SK-N-SH (cell line): ENCODE data around the gene AZU1. TPM values are rescaled to one million over a fixed set of nuclear protein-coding genes. Genes with fewer than 3 reads are reported as not detected.

ENCODE experiments used
- CTCF ChIA-PET: fragments of 300-600, 350-600 bp; formaldehyde crosslinking; extraction: SDS; loops from one replicate; lab custom pipeline; 2021; lab: Yijun Ruan, JAX
- POLR2A ChIA-PET: fragments of 350-600 bp; sonication (Branson Sonifier 250); formaldehyde crosslinking; extraction: SDS; loops from one replicate; lab custom pipeline; 2020; ENCODE audit warnings: antibody characterized with exemption, inconsistent platforms; lab: Yijun Ruan, JAX
- DNase-seq: peaks from one replicate; pipeline ENCODE4 v3.0.0; 2012
- H2AFZ ChIP-seq: fragments of 200-600 bp; sonication (generic); 2 replicates; pipeline ENCODE4 v1.8.1; 2016; ENCODE audit warnings: antibody characterized with exemption, mild to moderate bottlenecking, low read depth
- H3F3A ChIP-seq: fragments of 200-600 bp; sonication (generic); replicated peaks from 2 replicates; pipeline ENCODE3; 2016; ENCODE audit warnings: antibody characterized with exemption, mild to moderate bottlenecking; ENCODE audit not compliant: insufficient read depth
- H3K27ac ChIP-seq, 2 experiments: fragments of 200-500 bp in 1 of 2; fragments of 200-600 bp in 1 of 2; sonication (Bioruptor generic) in 1 of 2; sonication (generic), shearing (Covaris generic) in 1 of 2; 2 replicates each; pipeline versions ENCODE4 v1.5.1 to v1.6.1; 2014 to 2016; ENCODE audit warnings: low read depth in 2 of 2, inconsistent platforms in 1 of 2, low read length in 1 of 2, mild to moderate bottlenecking in 1 of 2, mixed read lengths in 1 of 2
- H3K27me3 ChIP-seq: fragments of 200-600 bp; sonication (generic), shearing (Covaris generic); 2 replicates; pipeline ENCODE4 v1.6.1; 2016; ENCODE audit warnings: mixed run types; ENCODE audit not compliant: insufficient read depth
- H3K36me3 ChIP-seq, 2 experiments: fragments of 200-500 bp in 1 of 2; fragments of 200-600 bp in 1 of 2; sonication (Bioruptor generic) in 1 of 2; sonication (generic) in 1 of 2; replicated peaks in 1 of 2; 2 replicates each; pipeline versions ENCODE3 to v1.5.1; 2014 to 2016; ENCODE audit warnings: low read length in 1 of 2, mild to moderate bottlenecking in 1 of 2; ENCODE audit not compliant: insufficient read depth in 2 of 2, control insufficient read depth in 1 of 2
- H3K4me1 ChIP-seq, 2 experiments: fragments of 200-500 bp in 1 of 2; fragments of 200-600 bp in 1 of 2; sonication (Bioruptor generic) in 1 of 2; sonication (generic), shearing (Covaris generic) in 1 of 2; 2 replicates each; pipeline versions ENCODE4 v1.5.1 to v1.6.1; 2014 to 2016; ENCODE audit warnings: low read depth in 1 of 2, low read length in 1 of 2, mixed run types in 1 of 2; ENCODE audit not compliant: insufficient read depth in 2 of 2, control insufficient read depth in 1 of 2
- H3K4me2 ChIP-seq: fragments of 200-600 bp; sonication (generic), shearing (Covaris generic); 2 replicates; pipeline ENCODE4 v1.6.1; 2017; ENCODE audit warnings: mixed run types
- H3K4me3 ChIP-seq, 2 experiments: fragments of 200-500 bp in 1 of 2; fragments of 200-600 bp in 1 of 2; sonication (Bioruptor generic) in 1 of 2; sonication (generic), shearing (Covaris generic) in 1 of 2; 2 replicates each; pipeline versions ENCODE4 v1.5.1 to v1.8.1; 2014 to 2016; ENCODE audit warnings: low read depth in 2 of 2, inconsistent platforms in 1 of 2, low read length in 1 of 2, mild to moderate bottlenecking in 1 of 2, mixed read lengths in 1 of 2, moderate library complexity in 1 of 2
- H3K79me2 ChIP-seq: fragments of 200-600 bp; sonication (generic); 2 replicates; pipeline ENCODE4 v1.8.1; 2017; ENCODE audit warnings: mild to moderate bottlenecking; ENCODE audit not compliant: insufficient read depth
- H3K9ac ChIP-seq: fragments of 200-600 bp; sonication (generic); 2 replicates; pipeline ENCODE4 v1.6.1; 2017; ENCODE audit warnings: mixed run types
- H3K9me2 ChIP-seq: fragments of 200-600 bp; sonication (generic); 2 replicates; pipeline ENCODE4 v1.6.1; 2017; ENCODE audit warnings: mixed run types
- H3K9me3 ChIP-seq: fragments of 200-600 bp; sonication (generic); 2 replicates; pipeline ENCODE4 v1.6.1; 2017; ENCODE audit warnings: mixed run types, mild to moderate bottlenecking, moderate library complexity
- H4K20me1 ChIP-seq: fragments of 200-600 bp; sonication (generic); 2 replicates; pipeline ENCODE4 v1.6.1; 2017; ENCODE audit warnings: mild to moderate bottlenecking, mixed run types; ENCODE audit not compliant: insufficient read depth
- CHD2 ChIP-seq: fragments of 150-350 bp; IDR thresholded peaks from 2 replicates; pipeline ENCODE4 v1.6.1; 2018; ENCODE audit warnings: low read length; ENCODE audit not compliant: partially characterized antibody
- ELF1 ChIP-seq: IDR thresholded peaks from 2 replicates; pipeline ENCODE4 v1.4.0; 2012
- EP300 ChIP-seq, 2 experiments: IDR thresholded peaks; 2 replicates each; pipeline versions ENCODE4 v1.4.0 to v1.6.1; 2012; ENCODE audit warnings: borderline replicate concordance in 1 of 2, low read depth in 1 of 2, low read length in 1 of 2
- EZH2phosphoT487 ChIP-seq: fragments of 200-600 bp; sonication (generic); IDR thresholded peaks from 2 replicates; pipeline ENCODE4 v1.6.1; 2017; ENCODE audit warnings: low read depth, mixed run types, mild to moderate bottlenecking, antibody characterized with exemption, moderate library complexity, borderline replicate concordance
- FOXJ3 ChIP-seq: sonication (generic); formaldehyde crosslinking; IDR thresholded peaks from 2 replicates; pipeline ENCODE4 v1.5.1; 2020; ENCODE audit warnings: mild to moderate bottlenecking, missing genetic modification reagents
- FOXM1 ChIP-seq: IDR thresholded peaks from 2 replicates; pipeline ENCODE4 v1.4.0; 2012; ENCODE audit warnings: low read depth, mild to moderate bottlenecking
- GABPA ChIP-seq: IDR thresholded peaks from 2 replicates; pipeline ENCODE4 v1.4.0; 2012; ENCODE audit warnings: low read depth, mild to moderate bottlenecking
- GATA2 ChIP-seq: sonication (generic); formaldehyde crosslinking; IDR thresholded peaks from 2 replicates; pipeline ENCODE4 v1.5.0; 2020; ENCODE audit warnings: mild to moderate bottlenecking, missing genetic modification reagents
- JUND ChIP-seq: IDR thresholded peaks from 2 replicates; pipeline ENCODE4 v1.4.0; 2012
- POLR2AphosphoS5 ChIP-seq: IDR thresholded peaks from 2 replicates; pipeline ENCODE4 v1.6.1; 2012; ENCODE audit warnings: low read depth, low read length
- RCOR1 ChIP-seq: fragments of 150-350 bp; IDR thresholded peaks from 2 replicates; pipeline ENCODE4 v1.6.1; 2017; ENCODE audit warnings: antibody characterized with exemption, low read length
- RXRA ChIP-seq: IDR thresholded peaks from 2 replicates; pipeline ENCODE4 v1.4.0; 2012; ENCODE audit warnings: low read depth, mild to moderate bottlenecking, borderline replicate concordance
- SMC3 ChIP-seq: IDR thresholded peaks from 2 replicates; pipeline ENCODE4 v1.6.1; 2012; ENCODE audit warnings: low read depth, low read length, improper control_type of control experiment
- TCF12 ChIP-seq: IDR thresholded peaks from 2 replicates; pipeline ENCODE4 v1.4.0; 2012
- TEAD4 ChIP-seq: IDR thresholded peaks from 2 replicates; pipeline ENCODE4 v1.4.0; 2012; ENCODE audit warnings: mild to moderate bottlenecking, borderline replicate concordance; ENCODE audit not compliant: insufficient read depth
- YY1 ChIP-seq: IDR thresholded peaks from 2 replicates; pipeline ENCODE4 v1.4.0; 2012; ENCODE audit warnings: low read depth, mild to moderate bottlenecking
- WGBS: methylation state at CpG from one replicate; pipeline ENCODE4 v1.1.6; 2017; ENCODE audit warnings: low lambda C conversion rate; 5-methylcytosine and 5-hydroxymethylcytosine counted together
- polyA plus RNA-seq, 3 experiments: library from polyadenylated mRNA; depleted of rRNA; stranded (reverse); fragments of >200 nt; gene quantifications; 2 replicates each; pipeline ENCODE4 v1.2.3, GENCODE V29; 2012
- TF ChIP-seq, protein P1 (sequence below): fragments of 150-350 bp; IDR thresholded peaks from 2 replicates; pipeline ENCODE4 v1.6.1; 2017; ENCODE audit warnings: antibody characterized with exemption, low read length, low read depth, borderline replicate concordance
- TF ChIP-seq, protein P2 (sequence below): IDR thresholded peaks from 2 replicates; pipeline ENCODE4 v1.4.0; 2012; ENCODE audit warnings: low read depth, borderline replicate concordance
- TF ChIP-seq, protein P3 (sequence below): IDR thresholded peaks from 2 replicates; pipeline ENCODE4 v1.4.0; 2012; ENCODE audit warnings: low read depth, borderline replicate concordance

Gene AZU1
- polyA plus RNA-seq, 1 of the 3 experiments (the other 2 are of a cell fraction), result 0.15 TPM

DNA sequence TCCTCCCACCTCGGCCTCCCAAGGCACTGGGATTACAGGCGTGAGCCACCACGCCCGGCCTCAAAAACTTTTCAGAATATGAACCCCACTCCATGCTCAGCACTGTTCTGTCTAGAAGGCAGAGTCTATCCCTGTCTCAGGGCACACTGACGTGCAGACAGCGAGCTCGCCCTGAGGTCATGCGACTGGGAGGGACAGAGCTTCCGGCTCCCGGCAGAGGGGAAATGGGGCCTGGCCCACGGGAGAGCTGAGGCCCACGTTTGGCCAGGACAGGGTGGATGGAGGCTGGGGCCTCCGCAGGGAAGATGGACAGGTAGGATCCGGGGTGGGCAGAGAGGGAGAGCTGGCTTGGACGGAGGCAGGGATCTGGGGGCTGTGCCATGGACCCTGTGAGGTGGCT lies 2.8 kb upstream of the AZU1 start:
- H3F3A ChIP-seq, result peaks cover 3% of the 10 kb centered on the region
- H3K9me2 ChIP-seq, result no peaks in the 10 kb centered on the region
- CTCF ChIA-PET, result no interaction called here
- H3K36me3 ChIP-seq, result no peaks in the 10 kb centered on the region
- no peak overlapping the region for H3K4me3 ChIP-seq
- no peak overlapping the region for H3K27ac ChIP-seq
- no peak overlapping the region for H2AFZ ChIP-seq
- no peaks in the 10 kb centered on the region; a peak in 1 of 4 replicates for H3K4me1 ChIP-seq
- no peak overlapping the region for H3K4me2 ChIP-seq
- no peaks in the 10 kb centered on the region for H4K20me1 ChIP-seq
- H3K79me2 ChIP-seq, result no peaks in the 10 kb centered on the region
- DNase-seq, result no peak
- POLR2A ChIA-PET, result no interaction called here
- no peak overlapping the region for H3K9ac ChIP-seq
- peaks cover 6% of the 10 kb centered on the region; the same call in 1 of the 2 replicates for H3K27me3 ChIP-seq
- 85% methylated on average over 13 of the region's 15 CpGs for WGBS
- no peaks in the 10 kb centered on the region for H3K9me3 ChIP-seq
- TF ChIP-seq, protein P1, sequence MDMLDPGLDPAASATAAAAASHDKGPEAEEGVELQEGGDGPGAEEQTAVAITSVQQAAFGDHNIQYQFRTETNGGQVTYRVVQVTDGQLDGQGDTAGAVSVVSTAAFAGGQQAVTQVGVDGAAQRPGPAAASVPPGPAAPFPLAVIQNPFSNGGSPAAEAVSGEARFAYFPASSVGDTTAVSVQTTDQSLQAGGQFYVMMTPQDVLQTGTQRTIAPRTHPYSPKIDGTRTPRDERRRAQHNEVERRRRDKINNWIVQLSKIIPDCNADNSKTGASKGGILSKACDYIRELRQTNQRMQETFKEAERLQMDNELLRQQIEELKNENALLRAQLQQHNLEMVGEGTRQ, result no peak
- TF ChIP-seq YY1 (no peak), RXRA (no peak), GATA2 (CRISPR knock-in tag) (no peak), FOXM1 (no peak), SMC3 (no peak)

DNA sequence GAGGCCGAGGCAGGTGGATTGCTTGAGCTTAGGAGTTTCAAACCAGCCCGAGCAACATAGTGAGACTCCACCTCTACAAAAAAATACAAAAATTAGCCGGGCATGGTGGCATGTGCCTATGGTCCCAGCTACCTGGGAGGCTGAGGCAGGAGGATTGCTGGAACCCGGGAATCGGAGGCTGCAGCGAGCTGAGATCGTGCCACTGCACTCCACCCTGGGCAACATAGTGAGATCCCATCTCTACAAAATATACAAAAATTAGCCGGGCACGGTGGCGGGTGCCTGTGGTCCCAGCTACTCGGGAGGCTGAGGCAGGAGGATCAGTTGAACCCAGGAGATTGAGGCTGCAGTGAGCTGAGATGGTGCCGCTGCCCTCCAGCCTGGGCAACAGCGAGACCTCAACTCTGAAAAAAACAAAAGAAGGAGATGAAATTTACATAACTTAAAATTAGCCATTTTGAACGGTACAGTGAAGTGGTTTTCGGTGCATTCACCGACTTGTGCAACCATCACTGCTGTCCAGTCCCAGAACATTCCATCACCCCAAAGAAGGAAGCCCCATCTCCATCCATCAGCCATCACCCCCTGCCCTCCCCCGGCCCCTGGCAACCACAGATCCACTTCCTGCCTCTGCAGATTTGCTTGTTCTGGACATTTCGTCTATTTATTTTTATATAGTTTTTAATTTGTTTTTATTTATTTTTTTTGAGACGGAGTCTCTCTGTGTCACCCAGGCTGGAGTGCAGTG lies 1.6 kb upstream of the AZU1 start:
- no peaks in the 10 kb centered on the region for H3K9me3 ChIP-seq
- TF ChIP-seq TEAD4 (no peak), TCF12 (no peak)
- TF ChIP-seq, protein P2, sequence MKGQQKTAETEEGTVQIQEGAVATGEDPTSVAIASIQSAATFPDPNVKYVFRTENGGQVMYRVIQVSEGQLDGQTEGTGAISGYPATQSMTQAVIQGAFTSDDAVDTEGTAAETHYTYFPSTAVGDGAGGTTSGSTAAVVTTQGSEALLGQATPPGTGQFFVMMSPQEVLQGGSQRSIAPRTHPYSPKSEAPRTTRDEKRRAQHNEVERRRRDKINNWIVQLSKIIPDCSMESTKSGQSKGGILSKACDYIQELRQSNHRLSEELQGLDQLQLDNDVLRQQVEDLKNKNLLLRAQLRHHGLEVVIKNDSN, result no peak
- TF ChIP-seq, all 33 proteins: peak for 0
- Histone ChIP-seq H3K4me2 (no peak overlapping the region), H3K36me3 (no peaks in the 10 kb centered on the region), H2AFZ (no peak overlapping the region), H3K9ac (no peak overlapping the region), H3K27ac (no peak overlapping the region), H3K4me3 (no peak overlapping the region), H3K27me3 (peaks cover 18% of the 10 kb centered on the region), H3K4me1 (no peaks in the 10 kb centered on the region; a peak in 1 of 4 replicates), H3K79me2 (no peaks in the 10 kb centered on the region), H3F3A (peaks cover 5% of the 10 kb centered on the region), H4K20me1 (no peaks in the 10 kb centered on the region), H3K9me2 (no peaks in the 10 kb centered on the region)
- CTCF ChIA-PET, result no interaction called here
- 81% methylated on average over 19 of the region's 19 CpGs for WGBS
- DNase-seq, result no peak
- POLR2A ChIA-PET, result interaction anchor here (0.6 kb wide), 1 partner anchor 11 kb away, joined by 5 read pairs; no protein-coding TSS in a partner anchor

DNA sequence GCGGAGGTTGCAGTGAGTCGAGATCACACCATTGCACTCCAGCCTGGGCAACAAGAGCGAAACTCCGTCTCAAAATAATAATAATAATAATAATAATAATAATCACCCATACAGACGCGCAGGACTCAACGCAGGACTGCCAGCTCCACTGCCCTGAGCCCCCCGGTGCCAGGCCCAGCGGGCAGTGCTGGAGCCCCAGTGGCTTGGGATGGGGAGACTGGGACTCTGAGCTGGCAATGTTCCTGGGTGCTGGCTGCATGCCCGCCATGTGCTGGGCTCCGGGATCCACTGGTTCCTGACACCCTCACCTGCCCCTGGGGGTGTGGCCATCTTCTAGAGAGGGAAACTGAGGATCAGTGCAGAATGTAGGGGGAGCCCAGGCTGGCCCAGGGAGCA lies 325 bp upstream of the AZU1 start:
- H3K79me2 ChIP-seq, result no peaks in the 10 kb centered on the region
- no peaks in the 10 kb centered on the region for H3K36me3 ChIP-seq
- WGBS, result 94% methylated on average over 9 of the region's 11 CpGs
- H3K27ac ChIP-seq, result no peak overlapping the region
- H3K4me3 ChIP-seq, result no peak overlapping the region
- H3K27me3 ChIP-seq, result peaks cover 30% of the 10 kb centered on the region
- no peak for DNase-seq
- no peak overlapping the region for H3K9ac ChIP-seq
- no peak overlapping the region for H3K4me2 ChIP-seq
- no peaks in the 10 kb centered on the region for H3K9me2 ChIP-seq
- POLR2A ChIA-PET, result no interaction called here
- H3F3A ChIP-seq, result peaks cover 5% of the 10 kb centered on the region
- no peaks in the 10 kb centered on the region; a peak in 1 of 4 replicates for H3K4me1 ChIP-seq
- no peaks in the 10 kb centered on the region for H4K20me1 ChIP-seq
- H3K9me3 ChIP-seq, result no peaks in the 10 kb centered on the region
- H2AFZ ChIP-seq, result no peak overlapping the region
- CTCF ChIA-PET, result no interaction called here
- TF ChIP-seq EZH2phosphoT487 (no peak), GABPA (no peak), YY1 (no peak), FOXJ3 (CRISPR knock-in tag) (no peak), RCOR1 (no peak), POLR2AphosphoS5 (no peak), EP300 (IDR thresholded peaks at IDR 0.05; ENCODE audit: borderline replicate concordance in 1 of 2, low read depth in 1 of 2, low read length in 1 of 2) (no peak), CHD2 (no peak), JUND (no peak), ELF1 (no peak)
- TF ChIP-seq, protein P2, result no peak
- TF ChIP-seq, protein P3, sequence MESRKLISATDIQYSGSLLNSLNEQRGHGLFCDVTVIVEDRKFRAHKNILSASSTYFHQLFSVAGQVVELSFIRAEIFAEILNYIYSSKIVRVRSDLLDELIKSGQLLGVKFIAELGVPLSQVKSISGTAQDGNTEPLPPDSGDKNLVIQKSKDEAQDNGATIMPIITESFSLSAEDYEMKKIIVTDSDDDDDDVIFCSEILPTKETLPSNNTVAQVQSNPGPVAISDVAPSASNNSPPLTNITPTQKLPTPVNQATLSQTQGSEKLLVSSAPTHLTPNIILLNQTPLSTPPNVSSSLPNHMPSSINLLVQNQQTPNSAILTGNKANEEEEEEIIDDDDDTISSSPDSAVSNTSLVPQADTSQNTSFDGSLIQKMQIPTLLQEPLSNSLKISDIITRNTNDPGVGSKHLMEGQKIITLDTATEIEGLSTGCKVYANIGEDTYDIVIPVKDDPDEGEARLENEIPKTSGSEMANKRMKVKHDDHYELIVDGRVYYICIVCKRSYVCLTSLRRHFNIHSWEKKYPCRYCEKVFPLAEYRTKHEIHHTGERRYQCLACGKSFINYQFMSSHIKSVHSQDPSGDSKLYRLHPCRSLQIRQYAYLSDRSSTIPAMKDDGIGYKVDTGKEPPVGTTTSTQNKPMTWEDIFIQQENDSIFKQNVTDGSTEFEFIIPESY, result no peak
